Measurements from ENCODE around the gene MCRIP2.

- TF ChIP-seq CTCF (IDR thresholded peaks at IDR 0.05; ENCODE audit: control extremely low read depth in 1 of 3, insufficient read depth in 1 of 3, low read depth in 1 of 3, low read length in 3 of 3) (no peak), RFX5 (IDR thresholded peaks at IDR 0.05; ENCODE audit: borderline replicate concordance, low read depth, low read length) (no peak), JUND (IDR thresholded peaks at IDR 0.05; ENCODE audit: low read length) (no peak), NRF1 (IDR thresholded peaks at IDR 0.05; ENCODE audit: low read depth, low read length) (no peak), CBX8 (IDR thresholded peaks at IDR 0.05; ENCODE audit: borderline replicate concordance, low read depth, low read length) (no peak), POLR2AphosphoS5 (IDR thresholded peaks at IDR 0.05; ENCODE audit: low read depth, low read length) (no peak), CREB1 (IDR thresholded peaks at IDR 0.05) (no peak), HDAC2 (IDR thresholded peaks at IDR 0.05; ENCODE audit: borderline replicate concordance in 1 of 2, low read depth in 2 of 2, low read length in 2 of 2) (no peak), POLR2A (IDR thresholded peaks at IDR 0.05; ENCODE audit: control extremely low read depth in 1 of 2, low read depth in 2 of 2, low read length in 2 of 2) (no peak)
Observed at GRCh38 chr16:622920-623280, 18.7 kb upstream of the MCRIP2 start.

Measured in H1 (cell line).